ENCODE measurements around the gene SHISA9. TPM values are rescaled to one million over a fixed set of nuclear protein-coding genes. Genes with fewer than 3 reads are reported as not detected.

SHISA9 gene
- total and polyA plus RNA-seq, 8 donors = 0.12 to 1.3 (median 0.37) TPM; not detected in 1

- H3K36me3 ChIP-seq = no peaks in the 10 kb centered on the region
- H3K27me3 ChIP-seq = no peaks in the 10 kb centered on the region
- H3K4me3 ChIP-seq = no peak overlapping the region
- no peak for ATAC-seq
- no peaks in the 10 kb centered on the region for H3K9me3 ChIP-seq
- DNase-seq = no peak
- intact Hi-C loops (cut with DNase I) = no loop called here
- H3K27ac ChIP-seq = no peak overlapping the region
- FAIRE-seq = no peak
- no peaks in the 10 kb centered on the region for H3K4me1 ChIP-seq
- TF ChIP-seq, protein P1, sequence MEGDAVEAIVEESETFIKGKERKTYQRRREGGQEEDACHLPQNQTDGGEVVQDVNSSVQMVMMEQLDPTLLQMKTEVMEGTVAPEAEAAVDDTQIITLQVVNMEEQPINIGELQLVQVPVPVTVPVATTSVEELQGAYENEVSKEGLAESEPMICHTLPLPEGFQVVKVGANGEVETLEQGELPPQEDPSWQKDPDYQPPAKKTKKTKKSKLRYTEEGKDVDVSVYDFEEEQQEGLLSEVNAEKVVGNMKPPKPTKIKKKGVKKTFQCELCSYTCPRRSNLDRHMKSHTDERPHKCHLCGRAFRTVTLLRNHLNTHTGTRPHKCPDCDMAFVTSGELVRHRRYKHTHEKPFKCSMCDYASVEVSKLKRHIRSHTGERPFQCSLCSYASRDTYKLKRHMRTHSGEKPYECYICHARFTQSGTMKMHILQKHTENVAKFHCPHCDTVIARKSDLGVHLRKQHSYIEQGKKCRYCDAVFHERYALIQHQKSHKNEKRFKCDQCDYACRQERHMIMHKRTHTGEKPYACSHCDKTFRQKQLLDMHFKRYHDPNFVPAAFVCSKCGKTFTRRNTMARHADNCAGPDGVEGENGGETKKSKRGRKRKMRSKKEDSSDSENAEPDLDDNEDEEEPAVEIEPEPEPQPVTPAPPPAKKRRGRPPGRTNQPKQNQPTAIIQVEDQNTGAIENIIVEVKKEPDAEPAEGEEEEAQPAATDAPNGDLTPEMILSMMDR (IDR thresholded peaks at IDR 0.05) = no peak
Observed at GRCh38 chr16:13042291-13042685, 140.9 kb downstream of the SHISA9 start.

GRCh38 chr16:13046061-13046821 is 144.8 kb downstream of the SHISA9 start:
- WGBS, 2 donors = 78 to 83% methylated on average over 3 of the region's 3 CpGs
- ATAC-seq (no peak), FAIRE-seq (no peak)

GRCh38 chr16:13047276-13047675 is 145.9 kb downstream of the SHISA9 start:
- FAIRE-seq = no peak

More at GRCh38 chr16:13046061-13046821, 144.8 kb downstream of the SHISA9 start:
- no peak overlapping the region for H3K27ac ChIP-seq
- H3K27me3 ChIP-seq = no peaks in the 10 kb centered on the region
- H3K36me3 ChIP-seq = no peaks in the 10 kb centered on the region
- H3K4me1 ChIP-seq = no peaks in the 10 kb centered on the region
- no peak overlapping the region for H3K4me3 ChIP-seq
- TF ChIP-seq, protein P1 (IDR thresholded peaks at IDR 0.05) = no peak
- intact Hi-C loops (cut with DNase I) = no loop called here
- DNase-seq = no peak
- no peaks in the 10 kb centered on the region for H3K9me3 ChIP-seq

DNA sequence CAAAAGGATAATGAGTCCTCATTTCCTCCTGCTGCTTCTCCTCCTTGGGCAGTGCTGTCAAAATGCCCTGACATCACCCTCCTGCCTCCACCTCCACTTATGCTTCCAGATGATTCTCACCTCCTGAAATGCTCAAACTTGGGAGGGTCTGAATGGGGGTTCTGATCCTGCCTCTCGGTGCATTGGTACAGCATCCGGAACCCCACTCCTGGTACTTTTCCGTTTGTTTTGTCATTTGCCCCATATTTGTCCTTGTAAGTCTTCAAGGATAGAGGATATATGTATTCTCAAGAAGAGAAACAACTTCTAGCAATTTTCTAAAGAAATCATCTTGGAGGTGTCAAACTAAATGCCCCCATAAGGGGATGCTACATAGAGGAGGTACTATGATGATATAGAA is 148.3 kb downstream of the SHISA9 start:
- no peak overlapping the region for H3K4me3 ChIP-seq
- no peaks in the 10 kb centered on the region for H3K36me3 ChIP-seq
- no peaks in the 10 kb centered on the region for H3K9me3 ChIP-seq
- ATAC-seq = no peak
- H3K27me3 ChIP-seq = no peaks in the 10 kb centered on the region
- intact Hi-C loops (cut with DNase I) = no loop called here
- WGBS, 2 donors = 76 to 87% methylated on average over 3 of the region's 3 CpGs
- no peak overlapping the region for H3K27ac ChIP-seq
- no peak for FAIRE-seq
- TF ChIP-seq, protein P1 (IDR thresholded peaks at IDR 0.05) = no peak
- no peaks in the 10 kb centered on the region for H3K4me1 ChIP-seq
- no peak for DNase-seq

More at GRCh38 chr16:13047276-13047675, 145.9 kb downstream of the SHISA9 start:
- Histone ChIP-seq H3K36me3 (no peaks in the 10 kb centered on the region), H3K27ac (no peak overlapping the region), H3K4me1 (no peaks in the 10 kb centered on the region), H3K27me3 (no peaks in the 10 kb centered on the region), H3K9me3 (no peaks in the 10 kb centered on the region), H3K4me3 (no peak overlapping the region)
- ATAC-seq (no peak), DNase-seq (no peak)
- WGBS, 2 donors = 72 to 77% methylated on average over 1 of the region's 1 CpG
- intact Hi-C loops (cut with DNase I) = no loop called here
- TF ChIP-seq, protein P1 (IDR thresholded peaks at IDR 0.05) = no peak

- ATAC-seq (no peak), DNase-seq (no peak), FAIRE-seq (no peak)
- Histone ChIP-seq H3K36me3 (no peaks in the 10 kb centered on the region), H3K4me3 (no peak overlapping the region), H3K4me1 (no peaks in the 10 kb centered on the region), H3K27ac (no peak overlapping the region), H3K9me3 (no peaks in the 10 kb centered on the region), H3K27me3 (no peaks in the 10 kb centered on the region)
- intact Hi-C loops (cut with DNase I) = no loop called here
- TF ChIP-seq, protein P1 (IDR thresholded peaks at IDR 0.05) = no peak
- 85 to 86% methylated on average over 1 of the region's 1 CpG for WGBS, 2 donors
Observed at GRCh38 chr16:13052431-13052830, 151.0 kb downstream of the SHISA9 start.
